ENCODE data around the gene PIK3R3. TPM values are rescaled to one million over a fixed set of nuclear protein-coding genes. Genes with fewer than 3 reads are reported as not detected.

PIK3R3 gene
- total and polyA plus RNA-seq, 7 donors = 2.4 to 11.6 (median 7.0) TPM

- no peak for DNase-seq
- intact Hi-C loops (cut with DNase I) = no loop called here
- H3K4me1 ChIP-seq = no peaks in the 10 kb centered on the region
- TF ChIP-seq POLR2AphosphoS5 (IDR thresholded peaks at IDR 0.05) (no peak), EP300 (IDR thresholded peaks at IDR 0.05) (no peak), POLR2A (IDR thresholded peaks at IDR 0.05) (no peak)
- TF ChIP-seq, protein P1, sequence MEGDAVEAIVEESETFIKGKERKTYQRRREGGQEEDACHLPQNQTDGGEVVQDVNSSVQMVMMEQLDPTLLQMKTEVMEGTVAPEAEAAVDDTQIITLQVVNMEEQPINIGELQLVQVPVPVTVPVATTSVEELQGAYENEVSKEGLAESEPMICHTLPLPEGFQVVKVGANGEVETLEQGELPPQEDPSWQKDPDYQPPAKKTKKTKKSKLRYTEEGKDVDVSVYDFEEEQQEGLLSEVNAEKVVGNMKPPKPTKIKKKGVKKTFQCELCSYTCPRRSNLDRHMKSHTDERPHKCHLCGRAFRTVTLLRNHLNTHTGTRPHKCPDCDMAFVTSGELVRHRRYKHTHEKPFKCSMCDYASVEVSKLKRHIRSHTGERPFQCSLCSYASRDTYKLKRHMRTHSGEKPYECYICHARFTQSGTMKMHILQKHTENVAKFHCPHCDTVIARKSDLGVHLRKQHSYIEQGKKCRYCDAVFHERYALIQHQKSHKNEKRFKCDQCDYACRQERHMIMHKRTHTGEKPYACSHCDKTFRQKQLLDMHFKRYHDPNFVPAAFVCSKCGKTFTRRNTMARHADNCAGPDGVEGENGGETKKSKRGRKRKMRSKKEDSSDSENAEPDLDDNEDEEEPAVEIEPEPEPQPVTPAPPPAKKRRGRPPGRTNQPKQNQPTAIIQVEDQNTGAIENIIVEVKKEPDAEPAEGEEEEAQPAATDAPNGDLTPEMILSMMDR (IDR thresholded peaks at IDR 0.05) = no peak
- no peaks in the 10 kb centered on the region for H3K27me3 ChIP-seq
- no peaks in the 10 kb centered on the region for H3K36me3 ChIP-seq
- no peak overlapping the region for H3K27ac ChIP-seq
- no peaks in the 10 kb centered on the region for H3K9me3 ChIP-seq
- no peak overlapping the region for H3K4me3 ChIP-seq
- 82 to 84% methylated on average over 3 of the region's 3 CpGs for WGBS, 2 donors
These were observed 52.2 kb downstream of the PIK3R3 start for GRCh38 chr1:46080257-46080656.

DNA sequence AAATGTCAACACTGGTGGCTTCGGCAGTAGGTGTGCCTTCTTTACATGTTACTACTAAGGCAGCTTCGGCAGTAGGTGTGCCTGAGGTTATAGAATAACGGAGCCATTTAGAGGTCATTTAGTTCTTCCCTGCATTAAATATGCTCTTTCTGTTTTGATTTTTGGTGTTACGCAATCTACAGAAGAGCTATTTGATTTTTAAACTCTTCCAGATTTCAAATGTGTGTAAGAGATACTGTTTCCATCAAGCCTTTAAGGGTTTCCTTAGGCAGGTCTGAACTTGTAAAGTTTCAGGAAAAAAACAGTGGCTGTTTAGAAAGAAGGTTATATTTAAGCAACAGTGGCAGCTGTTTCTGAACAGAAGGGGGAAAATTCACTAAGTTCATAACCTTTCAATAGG, 54.8 kb downstream of the PIK3R3 start:
- H3K9me3 ChIP-seq = no peaks in the 10 kb centered on the region
- 77 to 87% methylated on average over 4 of the region's 4 CpGs for WGBS, 2 donors
- no peak overlapping the region for H3K4me3 ChIP-seq
- H3K27me3 ChIP-seq = no peaks in the 10 kb centered on the region
- H3K36me3 ChIP-seq = no peaks in the 10 kb centered on the region
- H3K27ac ChIP-seq = no peak overlapping the region
- intact Hi-C loops (cut with DNase I) = no loop called here
- no peaks in the 10 kb centered on the region for H3K4me1 ChIP-seq
- no peak for TF ChIP-seq POLR2A (IDR thresholded peaks at IDR 0.05)
- TF ChIP-seq, protein P1 (IDR thresholded peaks at IDR 0.05) = no peak
- no peak for TF ChIP-seq POLR2AphosphoS5 (IDR thresholded peaks at IDR 0.05)
- DNase-seq = no peak

GRCh38 chr1:46076343-46076742, 56.1 kb downstream of the PIK3R3 start:
- Histone ChIP-seq H3K4me1 (no peaks in the 10 kb centered on the region), H3K27ac (no peak overlapping the region), H3K27me3 (no peaks in the 10 kb centered on the region), H3K9me3 (no peaks in the 10 kb centered on the region), H3K4me3 (no peak overlapping the region), H3K36me3 (no peaks in the 10 kb centered on the region)
- TF ChIP-seq EP300 (IDR thresholded peaks at IDR 0.05) = no peak
- TF ChIP-seq POLR2A (IDR thresholded peaks at IDR 0.05) = no peak
- no peak for TF ChIP-seq POLR2AphosphoS5 (IDR thresholded peaks at IDR 0.05)
- WGBS, 2 donors = 91 to 93% methylated on average over 2 of the region's 2 CpGs
- no peak for DNase-seq
- intact Hi-C loops (cut with DNase I) = no loop called here

DNA sequence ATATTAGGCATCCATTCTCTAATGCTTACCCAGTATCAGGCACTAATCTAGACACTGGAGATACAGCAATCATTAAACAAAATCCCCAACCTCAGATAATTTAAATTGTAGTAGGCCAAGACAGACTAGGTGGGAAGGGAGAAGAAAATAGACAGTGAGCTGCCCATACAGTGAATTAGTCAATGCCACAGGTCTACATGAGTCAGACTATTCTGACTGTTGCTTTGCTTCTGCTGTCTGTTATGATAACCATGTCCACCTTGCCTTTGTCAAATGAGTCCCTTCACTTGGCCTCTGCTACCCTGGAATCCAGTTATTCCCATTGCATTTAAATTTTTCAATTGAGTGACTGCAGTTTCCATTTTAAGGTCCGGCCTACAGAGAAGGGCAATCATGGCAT, 59.5 kb downstream of the PIK3R3 start:
- Histone ChIP-seq H3K4me1 (no peaks in the 10 kb centered on the region), H3K36me3 (no peaks in the 10 kb centered on the region), H3K27ac (no peak overlapping the region), H3K27me3 (no peaks in the 10 kb centered on the region), H3K9me3 (no peaks in the 10 kb centered on the region), H3K4me3 (no peak overlapping the region)
- intact Hi-C loops (cut with DNase I) = no loop called here
- no peak for DNase-seq
- 94 to 99% methylated on average over 1 of the region's 1 CpG for WGBS, 2 donors
- TF ChIP-seq POLR2A (IDR thresholded peaks at IDR 0.05) = no peak
- TF ChIP-seq, protein P1 (IDR thresholded peaks at IDR 0.05) = no peak
- TF ChIP-seq EP300 (IDR thresholded peaks at IDR 0.05) = no peak
- no peak for TF ChIP-seq POLR2AphosphoS5 (IDR thresholded peaks at IDR 0.05)

DNA sequence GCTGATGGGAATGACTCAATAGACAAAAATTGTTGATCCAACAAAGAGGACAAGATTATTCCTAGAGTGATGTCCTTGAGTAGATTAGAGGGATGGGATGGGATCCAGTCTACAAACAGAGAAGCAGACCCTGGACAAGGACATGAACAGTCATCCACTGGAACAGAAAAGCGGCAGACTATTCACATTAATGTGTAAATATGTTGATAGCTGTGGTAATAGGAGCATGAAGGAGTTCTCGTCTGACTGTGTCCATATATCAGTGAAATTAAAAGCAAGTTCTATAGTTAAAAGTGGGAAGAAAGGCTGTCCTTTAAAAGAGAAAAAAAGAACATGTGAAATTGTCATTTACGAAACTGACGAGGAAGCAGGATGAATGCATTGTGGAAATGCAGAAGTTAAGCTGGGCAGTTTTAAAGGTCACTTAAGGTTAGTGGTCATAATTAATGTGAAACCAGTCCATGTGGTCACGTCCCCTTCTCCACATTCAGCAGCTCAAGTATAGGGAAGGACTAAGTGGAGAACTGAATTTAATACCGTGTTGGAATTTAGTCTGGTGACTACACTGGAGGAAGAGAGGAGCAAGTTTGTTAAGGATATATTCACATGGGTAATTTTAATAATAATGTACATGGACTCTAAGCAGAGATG, 62.1 kb downstream of the PIK3R3 start:
- Histone ChIP-seq H3K27me3 (no peaks in the 10 kb centered on the region), H3K36me3 (no peaks in the 10 kb centered on the region), H3K4me3 (no peak overlapping the region), H3K9me3 (no peaks in the 10 kb centered on the region), H3K27ac (no peak overlapping the region), H3K4me1 (no peaks in the 10 kb centered on the region)
- WGBS, 2 donors = 88 to 92% methylated on average over 6 of the region's 6 CpGs
- intact Hi-C loops (cut with DNase I) = no loop called here
- TF ChIP-seq, protein P1 (IDR thresholded peaks at IDR 0.05) = no peak
- TF ChIP-seq POLR2A (IDR thresholded peaks at IDR 0.05) (no peak), POLR2AphosphoS5 (IDR thresholded peaks at IDR 0.05) (no peak), EP300 (IDR thresholded peaks at IDR 0.05) (no peak)
- no peak for DNase-seq
